Measurements from ENCODE around the gene TCN2.

- no peak for TF ChIP-seq CTCF (tag by site-specific recombination; IDR thresholded peaks at IDR 0.05)
- TF ChIP-seq REST (tag by site-specific recombination; IDR thresholded peaks at IDR 0.05) = no peak
- no peak for TF ChIP-seq ZNF747 (tag by site-specific recombination; IDR thresholded peaks at IDR 0.05)
- TF ChIP-seq ZNF175 (tag by site-specific recombination; IDR thresholded peaks at IDR 0.05) = no peak
- TF ChIP-seq ZBTB49 (tag by site-specific recombination; IDR thresholded peaks at IDR 0.05; ENCODE audit: low read depth) = no peak
- TF ChIP-seq ZNF341 (tag by site-specific recombination; IDR thresholded peaks at IDR 0.05; ENCODE audit: low read depth) = no peak
- TF ChIP-seq ZBTB7A (tag by site-specific recombination; IDR thresholded peaks at IDR 0.05; ENCODE audit: low read depth) = no peak
- no peak for TF ChIP-seq ZNF658 (tag by site-specific recombination; IDR thresholded peaks at IDR 0.05)
Observed at GRCh38 chr22:30668386-30668710, 61.4 kb downstream of the TCN2 start.
